ENCODE results near the gene C10orf105.

The C10orf105 gene

GRCh38 chr10:71671994-71672946 lies 47.3 kb downstream of the C10orf105 start:
- no peak for DNase-seq

- no peak for DNase-seq
Observed at GRCh38 chr10:71667387-71667752, 52.2 kb downstream of the C10orf105 start.

- no peak for DNase-seq
Observed at GRCh38 chr10:71666639-71667386, 52.8 kb downstream of the C10orf105 start.

- no peak for DNase-seq
Observed at GRCh38 chr10:71665456-71665855, 54.1 kb downstream of the C10orf105 start.

- DNase-seq: no peak
Observed at GRCh38 chr10:71664585-71664984, 55.0 kb downstream of the C10orf105 start.

GRCh38 chr10:71663311-71663710 lies 56.3 kb downstream of the C10orf105 start:
- no peak for DNase-seq

GRCh38 chr10:71661779-71662336 lies 57.7 kb downstream of the C10orf105 start:
- no peak for DNase-seq

Measured in SHP77 (cell line).